HuH-7 (cell line): ENCODE measurements around the gene NRP1.
"Not testable (repeated sequence)": the region's sequence is repeated elsewhere in the genome, so short reads cannot be mapped to it uniquely, and the experiment has no call there.

Source experiments
- DNase-seq: peaks from one replicate; pipeline ENCODE4 v3.0.0; 2011; ENCODE audit warnings: low spot score

The NRP1 gene

GRCh38 chr10:33237736-33238624 is 96.5 kb downstream of the NRP1 start:
- no peak for DNase-seq

GRCh38 chr10:33236916-33237315 is 97.6 kb downstream of the NRP1 start:
- no peak for DNase-seq

- no peak for DNase-seq
Measured at GRCh38 chr10:33235951-33236350, 98.5 kb downstream of the NRP1 start.

GRCh38 chr10:33235251-33235884 is 99.1 kb downstream of the NRP1 start:
- no peak for DNase-seq

DNA sequence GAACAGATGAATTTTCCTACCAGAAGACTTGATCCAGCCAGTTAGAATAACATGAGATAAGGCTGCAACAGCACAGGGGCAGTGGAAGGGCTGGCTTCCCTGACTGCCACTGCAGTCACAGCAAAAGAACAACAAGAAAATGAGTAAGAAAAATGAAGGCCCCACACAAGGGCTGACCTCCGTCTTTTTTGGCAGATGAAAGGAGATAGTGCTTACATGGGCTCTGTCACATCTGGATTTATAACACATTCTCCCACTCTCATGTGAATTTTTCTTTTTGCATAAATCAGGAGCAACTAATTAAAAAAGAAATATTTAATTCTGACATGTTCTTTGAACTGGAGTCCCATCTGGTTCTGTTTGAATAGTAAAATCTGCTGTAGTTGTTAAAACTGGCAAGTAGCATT is 99.6 kb downstream of the NRP1 start:
- no peak for DNase-seq

DNA sequence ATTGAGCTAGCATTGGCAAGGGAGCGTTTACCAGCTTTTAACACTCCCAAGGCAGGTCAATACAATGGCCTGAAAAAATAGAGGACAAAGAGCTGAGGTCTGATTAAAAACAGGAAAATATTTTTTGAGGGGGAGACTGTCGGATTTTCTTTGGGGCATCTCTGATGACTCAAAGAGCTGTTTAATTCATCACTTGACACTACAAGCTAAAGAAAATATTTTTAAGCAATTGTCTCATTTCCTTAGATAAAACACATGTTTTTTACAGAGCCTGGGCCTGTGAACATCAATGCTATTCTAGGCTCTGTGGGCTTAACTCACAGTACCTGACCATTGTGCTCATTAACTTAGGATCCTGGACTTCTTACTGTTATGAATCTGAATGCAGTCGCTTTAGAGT is 100.8 kb downstream of the NRP1 start:
- DNase-seq, result no peak

- DNase-seq, result no peak
Measured at GRCh38 chr10:33233221-33233620, 101.2 kb downstream of the NRP1 start.

- DNase-seq, result no peak
Measured at GRCh38 chr10:33231621-33232350, 102.7 kb downstream of the NRP1 start.

DNA sequence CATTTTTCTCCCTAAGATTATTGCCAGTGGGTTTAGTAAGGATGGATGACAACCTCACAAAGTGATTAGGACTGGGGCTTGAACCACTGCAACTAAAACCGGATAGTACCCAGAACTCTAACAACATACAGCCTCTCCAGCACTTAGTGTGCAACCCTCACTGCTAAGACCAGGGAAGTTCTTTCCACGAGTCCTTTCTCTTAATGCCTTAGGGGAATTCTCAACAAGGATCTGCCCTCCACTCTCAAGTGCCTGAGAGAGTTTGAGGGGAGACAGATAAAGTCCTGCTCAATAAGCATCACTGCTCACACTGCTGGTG is 104.6 kb downstream of the NRP1 start:
- DNase-seq, result no peak

- DNase-seq, result no peak
Measured at GRCh38 chr10:33229252-33229948, 105.1 kb downstream of the NRP1 start.

- DNase-seq, result no peak
Measured at GRCh38 chr10:33228426-33228825, 106.0 kb downstream of the NRP1 start.

- no peak for DNase-seq
Measured at GRCh38 chr10:33227489-33227888, 107.0 kb downstream of the NRP1 start.

- DNase-seq, result no peak
Measured at GRCh38 chr10:33224251-33224965, 110.1 kb downstream of the NRP1 start.

DNA sequence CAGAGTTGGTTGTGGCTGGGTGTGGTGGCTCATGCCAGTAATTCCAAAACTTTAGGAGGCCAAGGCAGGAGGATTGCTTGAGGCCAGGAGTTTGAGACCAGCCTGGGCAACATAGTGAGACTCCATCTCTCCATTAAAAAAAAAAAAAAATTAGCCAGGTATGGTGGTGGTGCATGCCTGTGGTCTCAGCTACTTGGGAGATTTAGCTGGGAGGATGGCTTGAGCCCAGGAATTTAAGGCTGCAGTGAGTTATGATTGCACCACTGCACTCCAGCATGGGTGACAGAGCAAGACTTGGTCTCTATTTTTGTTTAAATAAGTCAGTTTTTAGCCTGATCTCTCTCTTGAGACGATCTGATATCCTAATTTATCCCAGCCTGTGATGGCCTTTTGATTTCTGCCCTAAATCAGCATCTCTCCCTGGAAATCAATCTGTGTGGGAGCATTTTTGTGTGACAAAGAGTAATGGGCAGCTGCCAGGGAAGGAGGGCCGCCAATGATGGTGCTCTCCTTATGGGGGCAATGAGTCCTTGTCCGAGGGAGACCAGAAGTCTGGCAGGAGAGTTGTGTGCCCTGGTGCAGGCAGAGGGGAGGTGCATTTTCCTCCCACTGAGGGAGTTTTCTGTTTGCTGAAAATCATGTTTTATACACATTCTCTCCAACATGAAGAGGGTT is 111.0 kb downstream of the NRP1 start:
- no peak for DNase-seq

GRCh38 chr10:33222304-33222703 is 112.2 kb downstream of the NRP1 start:
- DNase-seq, result not testable (repeated sequence)

GRCh38 chr10:33217854-33218253 is 116.6 kb downstream of the NRP1 start:
- no peak for DNase-seq

- DNase-seq, result no peak
Measured at GRCh38 chr10:33216661-33217427, 117.6 kb downstream of the NRP1 start.

- DNase-seq, result no peak
Measured at GRCh38 chr10:33215635-33216034, 118.8 kb downstream of the NRP1 start.

- no peak for DNase-seq
Measured at GRCh38 chr10:33215154-33215553, 119.3 kb downstream of the NRP1 start.

DNA sequence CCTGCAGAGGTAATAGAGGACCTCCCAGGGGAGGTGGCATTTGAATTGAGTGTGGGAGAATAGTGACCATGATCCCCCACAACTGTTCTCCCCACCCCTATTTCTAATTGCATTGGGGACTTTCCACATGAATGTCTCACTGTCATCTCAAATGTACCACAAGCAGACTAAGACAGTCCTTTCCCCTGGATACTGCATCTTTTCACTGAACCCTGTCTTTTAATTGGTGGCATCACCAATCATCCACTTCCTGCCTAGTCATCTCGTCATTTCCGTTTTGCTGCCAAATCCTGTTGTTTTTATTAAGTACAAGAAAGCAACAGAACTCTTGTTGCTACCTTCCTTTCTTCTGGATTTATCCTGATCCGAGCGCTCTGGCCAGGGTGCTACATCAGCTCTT is 120.3 kb downstream of the NRP1 start:
- DNase-seq, result no peak
